ENCODE data around the gene LTO1.

LTO1 gene

GRCh38 chr11:69641681-69642548 is 33.2 kb downstream of the LTO1 start:
- no peak for DNase-seq
- in situ Hi-C loops (cut with HindIII; ENCODE audit: low pct_ligation_motif_present, low pct_unique_long_range_greater_than_20kb, low sequenced_read_pairs): no loop called here

DNA sequence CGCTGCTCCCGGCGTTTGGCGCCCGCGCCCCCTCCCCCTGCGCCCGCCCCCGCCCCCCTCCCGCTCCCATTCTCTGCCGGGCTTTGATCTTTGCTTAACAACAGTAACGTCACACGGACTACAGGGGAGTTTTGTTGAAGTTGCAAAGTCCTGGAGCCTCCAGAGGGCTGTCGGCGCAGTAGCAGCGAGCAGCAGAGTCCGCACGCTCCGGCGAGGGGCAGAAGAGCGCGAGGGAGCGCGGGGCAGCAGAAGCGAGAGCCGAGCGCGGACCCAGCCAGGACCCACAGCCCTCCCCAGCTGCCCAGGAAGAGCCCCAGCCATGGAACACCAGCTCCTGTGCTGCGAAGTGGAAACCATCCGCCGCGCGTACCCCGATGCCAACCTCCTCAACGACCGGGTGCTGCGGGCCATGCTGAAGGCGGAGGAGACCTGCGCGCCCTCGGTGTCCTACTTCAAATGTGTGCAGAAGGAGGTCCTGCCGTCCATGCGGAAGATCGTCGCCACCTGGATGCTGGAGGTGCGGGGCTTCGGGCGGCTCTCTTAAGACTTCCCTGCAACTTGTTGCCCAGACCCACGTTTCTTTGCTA is 34.1 kb downstream of the LTO1 start, which contains the start of gene CCND1:
Gene CCND1, plus strand, starts transcription at position 162 of the 587 bp plus-strand sequence. Its CDS starts 158 bp downstream, at position 320.
- in situ Hi-C loops (cut with HindIII; ENCODE audit: low pct_ligation_motif_present, low pct_unique_long_range_greater_than_20kb, low sequenced_read_pairs): no loop called here
- DNase-seq: peak; percentile 85

- DNase-seq: no peak
- in situ Hi-C loops (cut with HindIII; ENCODE audit: low pct_ligation_motif_present, low pct_unique_long_range_greater_than_20kb, low sequenced_read_pairs): no loop called here
Measured at GRCh38 chr11:69640260-69640994, 34.7 kb downstream of the LTO1 start.

- in situ Hi-C loops (cut with HindIII; ENCODE audit: low pct_ligation_motif_present, low pct_unique_long_range_greater_than_20kb, low sequenced_read_pairs): no loop called here
- DNase-seq: no peak
Measured at GRCh38 chr11:69639831-69640230, 35.3 kb downstream of the LTO1 start.

- DNase-seq: peak; percentile 93
- in situ Hi-C loops (cut with HindIII; ENCODE audit: low pct_ligation_motif_present, low pct_unique_long_range_greater_than_20kb, low sequenced_read_pairs): no loop called here
Measured at GRCh38 chr11:69638941-69639681, 36.0 kb downstream of the LTO1 start.

GRCh38 chr11:69637941-69638871 is 36.9 kb downstream of the LTO1 start:
- DNase-seq: no peak
- in situ Hi-C loops (cut with HindIII; ENCODE audit: low pct_ligation_motif_present, low pct_unique_long_range_greater_than_20kb, low sequenced_read_pairs): no loop called here

DNA sequence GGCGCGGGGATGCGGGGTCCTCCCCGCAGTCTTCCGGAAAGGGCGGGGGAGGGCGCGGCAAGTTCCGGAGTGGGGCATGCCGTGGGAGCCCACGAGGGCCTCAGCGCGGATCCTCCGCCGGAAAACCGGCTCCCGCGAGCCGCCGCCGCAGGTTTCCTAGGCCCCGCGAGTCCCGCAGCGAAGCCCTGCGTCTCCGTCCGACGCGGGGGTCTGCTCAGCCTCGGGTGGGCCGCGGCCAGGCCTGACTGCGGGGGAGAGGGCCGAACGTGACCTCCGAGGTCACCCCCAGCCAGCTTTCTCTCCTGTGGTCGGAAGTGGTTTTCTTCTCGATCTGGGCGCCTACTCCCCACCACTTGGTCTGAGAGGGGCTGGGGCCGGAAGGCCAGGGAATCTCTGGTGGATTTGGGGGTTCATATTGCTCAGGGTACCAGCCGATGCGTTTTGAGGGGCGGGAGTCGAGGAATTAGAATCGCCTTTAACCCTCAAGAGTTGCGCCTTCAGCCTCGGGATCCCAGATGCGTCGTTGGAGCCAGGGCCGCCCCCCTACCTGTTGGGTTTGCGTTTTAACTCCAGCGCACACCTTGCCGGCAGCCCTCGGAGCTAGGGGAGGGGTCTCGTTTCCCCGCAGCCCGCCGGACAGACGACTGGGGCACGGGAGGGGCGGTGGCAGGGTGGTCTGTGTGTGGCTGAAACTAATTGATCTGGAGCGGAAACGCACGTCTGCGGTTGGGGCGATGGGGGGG is 37.8 kb downstream of the LTO1 start:
- in situ Hi-C loops (cut with HindIII; ENCODE audit: low pct_ligation_motif_present, low pct_unique_long_range_greater_than_20kb, low sequenced_read_pairs): no loop called here
- DNase-seq: no peak

DNA sequence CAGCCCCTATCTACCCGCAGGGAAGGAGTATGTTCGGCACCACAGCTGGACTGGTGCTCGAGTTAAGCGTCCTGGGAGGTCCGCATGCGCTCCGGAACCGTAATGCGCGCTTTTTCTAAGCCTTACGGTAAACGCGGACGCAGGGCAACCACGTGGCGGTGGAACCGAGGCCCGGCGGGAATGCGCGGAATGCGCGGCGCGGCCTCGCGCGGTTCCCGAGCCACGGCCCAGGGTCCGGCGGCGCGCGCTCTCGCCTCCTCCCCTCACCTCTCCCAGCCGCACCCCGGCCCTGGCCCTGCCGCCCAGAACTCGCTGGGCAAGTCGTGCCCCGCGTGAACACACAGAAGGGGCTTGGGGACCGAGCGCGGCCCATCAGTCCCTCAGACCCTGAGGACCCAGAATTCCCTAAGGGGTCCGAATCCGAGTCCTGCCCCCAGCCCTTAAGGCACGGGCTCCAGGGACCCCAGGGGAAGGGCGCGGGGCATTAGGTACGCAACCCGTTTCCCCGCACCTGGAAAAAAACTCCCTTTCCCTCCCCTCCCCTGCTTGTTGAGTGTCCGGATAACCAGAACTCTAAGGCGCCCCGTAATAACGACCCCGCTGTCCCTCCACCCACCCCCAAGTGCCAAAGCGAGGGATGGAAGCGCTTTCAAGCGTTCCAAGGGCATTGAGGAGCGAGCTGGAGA is 38.5 kb downstream of the LTO1 start:
- in situ Hi-C loops (cut with HindIII; ENCODE audit: low pct_ligation_motif_present, low pct_unique_long_range_greater_than_20kb, low sequenced_read_pairs): no loop called here
- no peak for DNase-seq

DNA sequence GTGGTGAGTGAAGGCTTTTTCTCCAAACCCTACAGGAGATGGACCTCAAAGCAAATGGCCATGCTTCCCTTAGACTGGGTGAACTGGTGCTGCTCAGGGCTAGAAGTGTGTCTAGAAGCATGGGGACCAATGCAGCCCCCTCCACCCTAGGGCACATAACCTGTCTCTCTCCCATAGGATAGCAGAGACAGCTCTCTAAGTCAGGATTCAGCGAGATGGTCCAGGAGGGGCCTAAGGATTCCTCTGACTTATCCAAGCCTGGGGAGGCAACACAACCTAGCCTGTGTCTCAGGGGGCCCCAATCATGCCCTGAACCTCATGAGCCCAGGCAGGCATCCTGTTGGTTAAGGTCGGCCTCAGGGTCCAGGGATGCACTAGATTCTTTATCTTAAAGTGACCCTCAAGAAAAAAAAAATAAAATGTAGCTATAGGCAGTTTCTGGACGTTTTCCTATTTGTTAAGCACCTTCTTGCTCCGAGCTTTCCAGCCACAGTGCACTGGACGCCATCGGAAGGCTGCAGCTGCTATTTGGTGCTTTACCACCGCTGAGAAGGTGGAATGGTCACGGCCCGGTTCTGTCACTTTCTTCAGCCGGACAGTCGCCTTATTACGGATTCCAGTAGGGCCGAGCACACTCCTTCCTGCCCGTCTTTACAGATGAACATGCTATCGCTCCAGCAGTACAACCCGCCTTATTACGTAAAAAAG is 39.2 kb downstream of the LTO1 start:
- in situ Hi-C loops (cut with HindIII; ENCODE audit: low pct_ligation_motif_present, low pct_unique_long_range_greater_than_20kb, low sequenced_read_pairs): no loop called here
- DNase-seq: no peak

DNA sequence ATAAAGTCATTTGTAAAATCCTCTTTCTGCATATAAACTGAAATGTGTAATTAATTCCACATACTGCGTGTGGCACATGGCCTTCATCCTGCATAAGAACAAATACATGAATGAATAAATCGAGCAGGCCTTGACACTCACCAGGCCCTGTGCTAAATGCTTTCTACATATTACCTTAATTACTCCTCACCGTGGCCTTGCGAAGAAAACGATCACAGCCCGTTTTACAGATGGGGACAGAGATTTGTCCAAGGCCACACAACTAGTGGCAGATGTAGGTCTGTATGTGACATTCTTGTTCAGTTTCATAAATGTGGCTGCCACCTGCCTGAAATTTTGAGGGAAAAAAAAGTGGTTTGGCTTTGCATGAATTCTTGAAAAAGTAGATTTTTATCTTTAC is 40.0 kb downstream of the LTO1 start:
- in situ Hi-C loops (cut with HindIII; ENCODE audit: low pct_ligation_motif_present, low pct_unique_long_range_greater_than_20kb, low sequenced_read_pairs): no loop called here
- no peak for DNase-seq

- in situ Hi-C loops (cut with HindIII; ENCODE audit: low pct_ligation_motif_present, low pct_unique_long_range_greater_than_20kb, low sequenced_read_pairs): no loop called here
- DNase-seq: no peak
Measured at GRCh38 chr11:69634590-69634989, 40.6 kb downstream of the LTO1 start.

DNA sequence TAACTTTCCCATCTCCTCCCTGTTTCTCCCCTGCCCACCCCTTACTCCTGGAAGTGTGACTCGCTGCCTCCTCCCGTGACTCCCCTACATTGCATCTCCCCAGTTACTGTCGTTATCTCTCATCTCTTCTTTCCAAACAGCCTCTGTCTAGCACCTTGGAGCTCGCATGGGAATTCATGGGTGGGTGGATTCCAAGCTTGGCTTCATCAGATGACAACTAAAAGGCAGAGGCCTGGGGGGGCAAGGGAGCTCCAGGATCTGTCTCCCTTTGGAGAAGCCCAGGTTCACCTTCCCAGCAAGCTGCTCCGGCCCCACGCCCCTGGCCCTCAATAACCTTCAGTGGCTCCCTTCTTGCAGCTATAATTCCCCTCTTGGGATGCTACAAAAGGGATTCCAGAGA is 41.1 kb downstream of the LTO1 start:
- no peak for DNase-seq
- in situ Hi-C loops (cut with HindIII; ENCODE audit: low pct_ligation_motif_present, low pct_unique_long_range_greater_than_20kb, low sequenced_read_pairs): no loop called here

DNA sequence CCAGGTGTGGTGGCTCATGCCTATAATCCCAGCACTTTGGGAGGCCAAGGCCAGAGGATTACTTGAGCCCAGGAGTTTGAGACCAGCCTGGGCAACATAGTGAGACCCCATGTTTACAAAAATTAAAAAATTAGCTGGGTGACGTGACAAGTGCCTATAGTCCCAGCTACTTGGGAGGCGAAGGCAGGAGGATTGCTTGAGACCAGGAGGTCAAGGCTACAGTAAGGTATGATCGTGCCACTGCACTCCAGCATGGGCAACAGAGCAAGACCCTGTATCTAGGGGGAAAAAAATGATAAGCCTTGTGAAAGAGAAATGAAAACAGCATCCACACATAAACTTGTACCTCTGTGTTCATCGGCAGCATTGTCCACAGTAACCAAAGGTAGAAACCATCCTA is 42.3 kb downstream of the LTO1 start:
- no peak for DNase-seq
- in situ Hi-C loops (cut with HindIII; ENCODE audit: low pct_ligation_motif_present, low pct_unique_long_range_greater_than_20kb, low sequenced_read_pairs): no loop called here

- no peak for DNase-seq
- in situ Hi-C loops (cut with HindIII; ENCODE audit: low pct_ligation_motif_present, low pct_unique_long_range_greater_than_20kb, low sequenced_read_pairs): no loop called here
Measured at GRCh38 chr11:69630424-69630823, 44.7 kb downstream of the LTO1 start.

GRCh38 chr11:69630017-69630416 is 45.1 kb downstream of the LTO1 start:
- no peak for DNase-seq
- in situ Hi-C loops (cut with HindIII; ENCODE audit: low pct_ligation_motif_present, low pct_unique_long_range_greater_than_20kb, low sequenced_read_pairs): no loop called here

GRCh38 chr11:69627551-69627950 is 47.6 kb downstream of the LTO1 start:
- no peak for DNase-seq
- in situ Hi-C loops (cut with HindIII; ENCODE audit: low pct_ligation_motif_present, low pct_unique_long_range_greater_than_20kb, low sequenced_read_pairs): no loop called here
